GM12878 (cell line): ENCODE measurements around the gene COL1A2. TPM values are rescaled to one million over a fixed set of nuclear protein-coding genes. Genes with fewer than 3 reads are reported as not detected.

Experiments
- ATAC-seq: fragments of 200-7000 bp; cut with Tn5 transposase; 3 replicates; pipeline ENCODE4 v1.9.1; 2020; ENCODE audit warnings: mild to moderate bottlenecking, moderate library complexity
- BruUV-seq: library from RNA; stranded (reverse); fragments of 400-500 nt; replicated peaks from 2 replicates; lab custom pipeline; 2021; lab: Mats Ljungman, UMichigan
- CTCF ChIA-PET: fragments of 300-600 bp; sonication (Branson Sonifier 250); formaldehyde crosslinking; extraction: SDS; loops from one replicate; lab custom pipeline; 2021; ENCODE audit warnings: inconsistent platforms; lab: Yijun Ruan, JAX
- POLR2A ChIA-PET: fragments of 350-600 bp; formaldehyde crosslinking; extraction: SDS; loops from one replicate; lab custom pipeline; 2021; ENCODE audit warnings: inconsistent platforms; lab: Charles Lee
- RAD21 ChIA-PET: fragments of 300-600 bp; sonication (Branson Sonifier 250); formaldehyde crosslinking; loops from one replicate; lab custom pipeline; 2023; ENCODE audit warnings: antibody characterized with exemption; ENCODE audit not compliant: unreplicated experiment; lab: Charles Lee
- SMC1A ChIA-PET: fragments of 300-600 bp; sonication (Branson Sonifier 250); formaldehyde crosslinking; loops from one replicate; lab custom pipeline; 2023; ENCODE audit not compliant: unreplicated experiment, uncharacterized antibody; lab: Charles Lee
- DNase-seq: peaks from one replicate; pipeline ENCODE4 v3.0.0-alpha.2; 2011; ENCODE audit warnings: low read depth, low spot score
- FAIRE-seq: peaks from 3 replicates; lab custom pipeline; 2011; peaks lifted over from hg19 to GRCh38; lab: Jason Lieb, UNC
- H2AFZ ChIP-seq: 2 replicates; pipeline ENCODE4 v1.6.0; 2011; ENCODE audit warnings: low read depth, low read length, control low read depth; ENCODE audit not compliant: control insufficient read depth
- H3K27ac ChIP-seq: 2 replicates; pipeline ENCODE4 v1.5.1; 2011; ENCODE audit warnings: control low read depth; ENCODE audit not compliant: control insufficient read depth, insufficient read depth
- H3K27me3 ChIP-seq, 2 experiments: replicated peaks in 1 of 2; 2 replicates each; pipeline versions ENCODE4 v1.6.0 to v1.6.1; 2011; ENCODE audit warnings: low read length in 1 of 2; ENCODE audit not compliant: control insufficient read depth in 2 of 2, insufficient read depth in 2 of 2
- H3K36me3 ChIP-seq, 2 experiments: 2 replicates each; pipeline ENCODE4 v1.5.1; 2011; ENCODE audit warnings: low read length in 1 of 2; ENCODE audit not compliant: control insufficient read depth in 2 of 2, insufficient read depth in 2 of 2
- H3K4me1 ChIP-seq: 2 replicates; pipeline ENCODE4 v1.6.1; 2011; ENCODE audit warnings: mild to moderate bottlenecking, low read length, moderate library complexity, mixed read lengths; ENCODE audit not compliant: control insufficient read depth, insufficient read depth
- H3K4me2 ChIP-seq: 2 replicates; pipeline ENCODE4 v1.6.0; 2011; ENCODE audit warnings: control low read depth; ENCODE audit not compliant: control insufficient read depth, insufficient read depth
- H3K4me3 ChIP-seq: fragments of 200-600 bp; sonication (generic); 2 replicates; pipeline ENCODE4 v1.5.1; 2016
- H3K79me2 ChIP-seq: 2 replicates; pipeline ENCODE4 v1.6.0; 2011; ENCODE audit warnings: low read length; ENCODE audit not compliant: control insufficient read depth, insufficient read depth
- H3K9ac ChIP-seq: 2 replicates; pipeline ENCODE4 v1.8.0; 2011; ENCODE audit warnings: low read length, control low read depth, mixed read lengths; ENCODE audit not compliant: control insufficient read depth, insufficient read depth
- H3K9me3 ChIP-seq: replicated peaks from 3 replicates; pipeline ENCODE4 v1.5.1; 2011; ENCODE audit warnings: mild to moderate bottlenecking, low read length; ENCODE audit not compliant: control insufficient read depth, insufficient read depth
- H4K20me1 ChIP-seq: 2 replicates; pipeline ENCODE4 v1.6.0; 2011; ENCODE audit not compliant: control insufficient read depth, insufficient read depth
- CBX3 ChIP-seq: fragments of 200-600 bp; sonication (generic); IDR thresholded peaks from 2 replicates; pipeline ENCODE4 v1.6.1; 2016; ENCODE audit warnings: low read depth, borderline replicate concordance
- RAD51 ChIP-seq: fragments of 450-650 bp; IDR thresholded peaks from 2 replicates; pipeline ENCODE4 v1.6.1; 2016; ENCODE audit warnings: moderate library complexity, mild to moderate bottlenecking, inconsistent platforms
- RBBP5 ChIP-seq: fragments of 200-600 bp; sonication (generic); conservative IDR thresholded peaks from 2 replicates; pipeline ENCODE4 v1.6.1; 2016
- RFX5 ChIP-seq: IDR thresholded peaks from 2 replicates; pipeline ENCODE4 v1.6.1; 2011; ENCODE audit warnings: low read depth, low read length, improper control_type of control experiment
- RUNX3 ChIP-seq: IDR thresholded peaks from 2 replicates; pipeline ENCODE4 v1.6.1; 2012; ENCODE audit warnings: low read length, inconsistent platforms
- SP1 ChIP-seq: IDR thresholded peaks from one replicate; pipeline ENCODE4 v1.6.1; 2011; ENCODE audit warnings: low read depth, low read length
- WRNIP1 ChIP-seq: IDR thresholded peaks from 2 replicates; pipeline ENCODE4 v1.6.1; 2011; ENCODE audit warnings: low read depth, low read length, improper control_type of control experiment, borderline replicate concordance
- WGBS: methylation state at CpG from one replicate; pipeline ENCODE4 v1.1.6; 2016; ENCODE audit warnings: low lambda C conversion rate; ENCODE audit not compliant: insufficient replicate concordance, insufficient coverage; ENCODE audit errors: missing lambda C conversion rate; 5-methylcytosine and 5-hydroxymethylcytosine counted together
- in situ Hi-C: fragments of 300-500 bp; cut with MboI; formaldehyde crosslinking; loops from 9 replicates; pipeline ENCODE4 v1.14.3; 2018; ENCODE audit warnings: mixed read lengths
- intact Hi-C: fragments of 100-400 bp; cut with micrococcal nuclease; formaldehyde crosslinking; loops from one replicate; pipeline ENCODE4 v1.14.2; 2022; ENCODE audit not compliant: unreplicated experiment
- polyA plus RNA-seq, 11 experiments: library from polyadenylated mRNA; depleted of rRNA in 4 of 11; unstranded in 6 of 11; stranded (reverse) in 5 of 11; fragments of >200 nt; fragmentation: Nextera tagmentation in 4 of 11; fragmentation: Illumina TruSeq in 1 of 11; extraction: Ambion mirVana in 4 of 11; extraction: Trizol in 1 of 11; gene quantifications; 1 replicate in 1 of 11; 2 replicates in 10 of 11; pipeline versions ENCODE4 v1.2.1 to v1.2.3, GENCODE V29; 2011 to 2016; ENCODE audit warnings: inconsistent platforms in 2 of 11, missing spikeins in 2 of 11, low read depth in 1 of 11
- total RNA-seq, 4 experiments: library from RNA; depleted of rRNA in 3 of 4; stranded (reverse); fragments of >200 nt in 3 of 4; fragmentation: Illumina TruSeq in 1 of 4; extraction: Trizol in 1 of 4; gene quantifications; 2 replicates each; pipeline versions ENCODE4 v1.2.1 to v1.2.3, GENCODE V29; 2013 to 2021
- TF ChIP-seq, protein P1 (sequence below): fragments of 450-650 bp; conservative IDR thresholded peaks from 2 replicates; pipeline ENCODE4 v1.6.1; 2017; ENCODE audit warnings: mild to moderate bottlenecking, moderate library complexity
- TF ChIP-seq, protein P2 (sequence below): fragments of 450-650 bp; IDR thresholded peaks from 2 replicates; pipeline ENCODE4 v1.6.1; 2017; ENCODE audit warnings: mild to moderate bottlenecking
- TF ChIP-seq, protein P3 (sequence below): fragments of 450-650 bp; IDR thresholded peaks from 2 replicates; pipeline ENCODE4 v1.6.1; 2018; ENCODE audit warnings: borderline replicate concordance, mild to moderate bottlenecking; ENCODE audit not compliant: partially characterized antibody

COL1A2 gene
- total and polyA plus RNA-seq, 10 of the 15 experiments (the other 5 are each of a cell fraction or from before 2014, with no cell fraction given) = 0.03 to 2.5 (median 0.76) TPM; not detected in 4

DNA sequence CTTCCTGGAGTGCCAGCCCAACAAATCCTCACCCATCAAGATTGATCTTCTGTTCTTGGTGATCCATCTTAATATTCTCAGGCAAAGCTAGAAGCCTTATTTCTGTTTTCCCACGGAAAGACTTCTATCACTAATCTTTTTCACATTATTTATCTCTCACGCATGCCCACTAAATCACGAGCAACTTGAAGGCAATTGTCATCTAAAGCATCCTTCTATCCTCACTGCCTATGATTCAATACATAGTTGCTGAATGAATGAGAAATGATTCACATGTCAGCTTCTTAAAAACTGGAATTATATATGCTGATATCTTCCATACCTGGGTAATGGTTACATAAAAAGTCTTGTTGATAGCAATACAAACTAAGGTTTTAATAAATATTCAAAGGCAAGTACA is 12.6 kb upstream of the COL1A2 start (continued):
- TF ChIP-seq, protein P1, sequence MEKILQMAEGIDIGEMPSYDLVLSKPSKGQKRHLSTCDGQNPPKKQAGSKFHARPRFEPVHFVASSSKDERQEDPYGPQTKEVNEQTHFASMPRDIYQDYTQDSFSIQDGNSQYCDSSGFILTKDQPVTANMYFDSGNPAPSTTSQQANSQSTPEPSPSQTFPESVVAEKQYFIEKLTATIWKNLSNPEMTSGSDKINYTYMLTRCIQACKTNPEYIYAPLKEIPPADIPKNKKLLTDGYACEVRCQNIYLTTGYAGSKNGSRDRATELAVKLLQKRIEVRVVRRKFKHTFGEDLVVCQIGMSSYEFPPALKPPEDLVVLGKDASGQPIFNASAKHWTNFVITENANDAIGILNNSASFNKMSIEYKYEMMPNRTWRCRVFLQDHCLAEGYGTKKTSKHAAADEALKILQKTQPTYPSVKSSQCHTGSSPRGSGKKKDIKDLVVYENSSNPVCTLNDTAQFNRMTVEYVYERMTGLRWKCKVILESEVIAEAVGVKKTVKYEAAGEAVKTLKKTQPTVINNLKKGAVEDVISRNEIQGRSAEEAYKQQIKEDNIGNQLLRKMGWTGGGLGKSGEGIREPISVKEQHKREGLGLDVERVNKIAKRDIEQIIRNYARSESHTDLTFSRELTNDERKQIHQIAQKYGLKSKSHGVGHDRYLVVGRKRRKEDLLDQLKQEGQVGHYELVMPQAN = no peak
- TF ChIP-seq SP1 (no peak), CBX3 (no peak)
- TF ChIP-seq, protein P2, sequence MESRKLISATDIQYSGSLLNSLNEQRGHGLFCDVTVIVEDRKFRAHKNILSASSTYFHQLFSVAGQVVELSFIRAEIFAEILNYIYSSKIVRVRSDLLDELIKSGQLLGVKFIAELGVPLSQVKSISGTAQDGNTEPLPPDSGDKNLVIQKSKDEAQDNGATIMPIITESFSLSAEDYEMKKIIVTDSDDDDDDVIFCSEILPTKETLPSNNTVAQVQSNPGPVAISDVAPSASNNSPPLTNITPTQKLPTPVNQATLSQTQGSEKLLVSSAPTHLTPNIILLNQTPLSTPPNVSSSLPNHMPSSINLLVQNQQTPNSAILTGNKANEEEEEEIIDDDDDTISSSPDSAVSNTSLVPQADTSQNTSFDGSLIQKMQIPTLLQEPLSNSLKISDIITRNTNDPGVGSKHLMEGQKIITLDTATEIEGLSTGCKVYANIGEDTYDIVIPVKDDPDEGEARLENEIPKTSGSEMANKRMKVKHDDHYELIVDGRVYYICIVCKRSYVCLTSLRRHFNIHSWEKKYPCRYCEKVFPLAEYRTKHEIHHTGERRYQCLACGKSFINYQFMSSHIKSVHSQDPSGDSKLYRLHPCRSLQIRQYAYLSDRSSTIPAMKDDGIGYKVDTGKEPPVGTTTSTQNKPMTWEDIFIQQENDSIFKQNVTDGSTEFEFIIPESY = no peak

DNA sequence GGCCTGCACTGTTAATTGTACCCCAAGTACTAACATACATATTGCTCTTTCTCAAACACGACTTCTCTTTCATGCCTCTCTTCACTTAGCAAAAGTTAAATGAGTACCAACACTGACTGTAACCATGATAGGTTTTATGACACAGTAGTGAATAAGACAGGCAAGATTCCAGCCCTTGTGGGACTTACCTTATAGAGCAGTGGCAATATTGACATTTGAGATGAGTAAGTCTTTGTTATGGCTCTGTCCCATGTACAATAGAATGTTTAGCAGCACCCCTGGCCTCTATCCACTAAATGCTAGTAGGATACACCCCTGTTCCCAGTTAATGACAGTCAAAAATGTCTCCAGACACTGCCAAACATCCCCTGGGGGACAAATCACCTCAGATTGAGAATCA is 11.9 kb upstream of the COL1A2 start:
- 24% methylated on average over 1 of the region's 1 CpG for WGBS
- ATAC-seq (no peak), DNase-seq (no peak), FAIRE-seq (no peak)
- ChIA-PET RAD21 (no interaction called here), POLR2A (no interaction called here), SMC1A (no interaction called here), CTCF (no interaction called here)
- no peaks in the 10 kb centered on the region for H4K20me1 ChIP-seq
- no peak overlapping the region for H3K4me2 ChIP-seq
- H3K9me3 ChIP-seq = no peaks in the 10 kb centered on the region
- no peak overlapping the region for H2AFZ ChIP-seq
- H3K9ac ChIP-seq = no peak overlapping the region
- in situ Hi-C loops = no loop called here
- H3K27me3 ChIP-seq = no peaks in the 10 kb centered on the region
- BruUV-seq = no TSS peak
- no peak for TF ChIP-seq WRNIP1
- no peak for TF ChIP-seq RBBP5
- no peak for TF ChIP-seq RUNX3
- TF ChIP-seq, protein P3, sequence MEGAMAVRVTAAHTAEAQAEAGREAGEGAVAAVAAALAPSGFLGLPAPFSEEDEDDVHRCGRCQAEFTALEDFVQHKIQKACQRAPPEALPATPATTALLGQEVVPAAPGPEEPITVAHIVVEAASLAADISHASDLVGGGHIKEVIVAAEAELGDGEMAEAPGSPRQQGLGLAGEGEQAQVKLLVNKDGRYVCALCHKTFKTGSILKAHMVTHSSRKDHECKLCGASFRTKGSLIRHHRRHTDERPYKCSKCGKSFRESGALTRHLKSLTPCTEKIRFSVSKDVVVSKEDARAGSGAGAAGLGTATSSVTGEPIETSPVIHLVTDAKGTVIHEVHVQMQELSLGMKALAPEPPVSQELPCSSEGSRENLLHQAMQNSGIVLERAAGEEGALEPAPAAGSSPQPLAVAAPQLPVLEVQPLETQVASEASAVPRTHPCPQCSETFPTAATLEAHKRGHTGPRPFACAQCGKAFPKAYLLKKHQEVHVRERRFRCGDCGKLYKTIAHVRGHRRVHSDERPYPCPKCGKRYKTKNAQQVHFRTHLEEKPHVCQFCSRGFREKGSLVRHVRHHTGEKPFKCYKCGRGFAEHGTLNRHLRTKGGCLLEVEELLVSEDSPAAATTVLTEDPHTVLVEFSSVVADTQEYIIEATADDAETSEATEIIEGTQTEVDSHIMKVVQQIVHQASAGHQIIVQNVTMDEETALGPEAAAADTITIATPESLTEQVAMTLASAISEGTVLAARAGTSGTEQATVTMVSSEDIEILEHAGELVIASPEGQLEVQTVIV = no peak
- no peak for TF ChIP-seq RFX5
- no peak for TF ChIP-seq RAD51
- no peak overlapping the region for H3K4me3 ChIP-seq
- H3K36me3 ChIP-seq = no peaks in the 10 kb centered on the region
- H3K27ac ChIP-seq = no peak overlapping the region
- intact Hi-C loops = no loop called here
- no peaks in the 10 kb centered on the region for H3K4me1 ChIP-seq
- H3K79me2 ChIP-seq = no peaks in the 10 kb centered on the region
